GM18502 (cell line): ENCODE results near the gene ETF1.

Experiments
- ATAC-seq: cut with Tn5 transposase; IDR thresholded peaks from one replicate; pipeline ENCODE4 v1.9.1; 2021; ENCODE audit warnings: mild to moderate bottlenecking; ENCODE audit not compliant: unreplicated experiment, poor library complexity

The ETF1 gene

GRCh38 chr5:138542956-138543729, at the start of gene ETF1:
ETF1 (minus strand) TSS chr5:138543236; CDS start chr5:138542918, 318 bp downstream.
- peak; percentile 93 for ATAC-seq

- no peak for ATAC-seq
Observed at GRCh38 chr5:138588013-138588788, 45.2 kb upstream of the ETF1 start.

GRCh38 chr5:138585157-138585556, 42.1 kb upstream of the ETF1 start:
- ATAC-seq: no peak

- no peak for ATAC-seq
Observed at GRCh38 chr5:138583984-138584637, 41.1 kb upstream of the ETF1 start.

- ATAC-seq: no peak
Observed at GRCh38 chr5:138582959-138583358, 39.9 kb upstream of the ETF1 start.

- no peak for ATAC-seq
Observed at GRCh38 chr5:138580777-138581176, 37.7 kb upstream of the ETF1 start.

- no peak for ATAC-seq
Observed at GRCh38 chr5:138580001-138580400, 37.0 kb upstream of the ETF1 start.

- ATAC-seq: no peak
Observed at GRCh38 chr5:138579517-138579863, 36.5 kb upstream of the ETF1 start.

GRCh38 chr5:138577452-138577851, 34.4 kb upstream of the ETF1 start:
- ATAC-seq: no peak

- ATAC-seq: peak; percentile 84
Observed at GRCh38 chr5:138575194-138576015, 32.4 kb upstream of the ETF1 start, which contains the start of gene HSPA9. HSPA9 (minus strand) TSS chr5:138575401; CDS start chr5:138575318, 83 bp downstream.

GRCh38 chr5:138574744-138575193, 31.7 kb upstream of the ETF1 start:
- ATAC-seq: no peak

- no peak for ATAC-seq
Observed at GRCh38 chr5:138573949-138574670, 31.1 kb upstream of the ETF1 start.

- ATAC-seq: no peak
Observed at GRCh38 chr5:138573223-138573622, 30.2 kb upstream of the ETF1 start.

- no peak for ATAC-seq
Observed at GRCh38 chr5:138570871-138571270, 27.8 kb upstream of the ETF1 start.

- ATAC-seq: no peak
Observed at GRCh38 chr5:138569782-138570181, 26.7 kb upstream of the ETF1 start.

- ATAC-seq: no peak
Observed at GRCh38 chr5:138568061-138568824, 25.2 kb upstream of the ETF1 start.

- no peak for ATAC-seq
Observed at GRCh38 chr5:138566792-138567191, 23.8 kb upstream of the ETF1 start.

- no peak for ATAC-seq
Observed at GRCh38 chr5:138565100-138565821, 22.2 kb upstream of the ETF1 start.
